Caki2 (cell line): ENCODE measurements around the gene PDLIM1. TPM values are rescaled to one million over a fixed set of nuclear protein-coding genes. Genes with fewer than 3 reads are reported as not detected.
A peak's percentile ranks its signal among the peaks of the same experiment; 100 is the strongest.
"Not testable (repeated sequence)": the region's sequence is repeated elsewhere in the genome, so short reads cannot be mapped to it uniquely, and the experiment has no call there.

Experiments used
- DNase-seq: peaks from one replicate; pipeline ENCODE4 v3.0.0-alpha.2; 2015; ENCODE audit warnings: low read depth
- in situ Hi-C: cut with HindIII; loops from 2 replicates; pipeline ENCODE4 v1.10.0; 2016; ENCODE audit warnings: low sequenced_read_pairs, low pct_unique_long_range_greater_than_20kb, mixed read lengths
- total RNA-seq: library from RNA; depleted of rRNA; stranded (reverse); fragments of >200 nt; shearing (Covaris generic); gene quantifications from 2 replicates; pipeline ENCODE4 v1.2.3, GENCODE V29; 2014; ENCODE audit warnings: low replicate concordance

Gene PDLIM1
- total RNA-seq, 1 experiment from 2014 or later: 14.8 TPM

DNA sequence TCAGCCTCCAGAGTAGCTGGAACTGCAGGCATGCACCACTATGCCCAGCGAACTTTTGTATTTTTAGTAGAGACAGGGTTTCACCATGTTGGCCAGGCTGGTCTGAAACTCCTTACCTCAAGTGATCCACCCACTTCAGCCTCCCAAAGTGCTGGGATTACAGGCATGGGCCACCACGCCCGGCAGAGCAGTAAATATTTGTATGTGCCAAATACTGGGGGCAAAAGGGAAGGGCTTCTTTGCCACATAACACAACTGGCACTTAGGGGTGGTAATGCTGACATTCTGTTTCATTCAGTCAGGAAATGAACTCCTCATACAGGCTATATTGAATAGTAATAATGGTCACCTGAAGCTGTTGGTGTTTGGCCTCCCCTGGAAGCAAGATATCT lies 55.1 kb downstream of the PDLIM1 start:
- DNase-seq: no peak
- in situ Hi-C loops: loop anchor here (25.0 kb wide), 1 partner anchor 127 kb away; no protein-coding TSS in a partner anchor

DNA sequence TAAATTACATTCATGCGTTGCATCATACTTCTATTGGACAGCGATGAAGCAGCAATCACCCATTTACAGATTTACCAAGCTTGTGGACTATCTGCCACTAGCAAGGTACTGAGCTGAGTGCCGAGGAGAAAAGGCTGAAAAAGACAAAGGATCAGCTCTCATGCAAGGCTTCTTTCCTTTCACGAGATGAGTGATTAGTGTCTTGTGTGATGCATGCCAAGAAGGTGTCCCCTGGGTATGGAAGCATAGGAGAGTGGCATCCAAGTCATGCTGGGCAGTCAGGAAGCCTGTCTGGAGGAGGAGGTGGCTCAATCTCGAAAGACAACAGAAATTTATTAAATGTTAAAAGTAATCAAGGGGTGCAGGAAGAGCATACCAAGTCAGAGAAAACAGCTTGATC lies 55.9 kb downstream of the PDLIM1 start:
- no peak for DNase-seq
- in situ Hi-C loops: loop anchor here (25.0 kb wide), 1 partner anchor 127 kb away; no protein-coding TSS in a partner anchor

DNA sequence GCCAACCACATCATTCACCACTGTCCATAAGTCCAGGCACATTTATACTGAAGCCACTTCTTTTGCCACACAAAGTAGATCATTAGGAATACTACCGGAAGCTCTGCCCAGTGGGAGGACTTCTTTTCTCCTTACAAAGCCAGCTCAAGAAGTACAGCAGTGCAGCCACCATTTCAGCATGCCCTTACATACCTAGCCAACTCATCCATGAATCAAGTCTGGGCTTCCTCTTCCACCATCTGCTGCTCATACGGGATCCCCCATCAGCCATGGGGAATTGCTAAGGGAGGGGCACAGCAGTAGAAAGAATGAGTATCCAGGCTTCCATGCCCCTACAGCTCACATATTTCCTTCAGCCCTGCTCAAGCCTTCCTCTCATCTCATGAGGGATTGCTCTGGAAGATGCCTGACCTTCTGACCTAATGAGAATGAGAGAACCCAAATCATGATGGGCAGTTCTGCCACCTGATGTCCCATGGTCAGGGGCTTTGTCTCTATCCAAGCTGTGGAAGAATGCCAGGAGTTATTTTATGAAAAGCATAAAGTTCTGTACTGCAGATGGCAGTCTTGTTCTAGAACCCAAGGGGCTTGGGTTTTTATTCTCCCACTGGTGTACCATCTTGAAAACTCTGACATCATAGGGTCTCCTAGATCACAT lies 57.3 kb downstream of the PDLIM1 start:
- in situ Hi-C loops: loop anchor here (25.0 kb wide), 1 partner anchor 129 kb away; no protein-coding TSS in a partner anchor
- no peak for DNase-seq

DNA sequence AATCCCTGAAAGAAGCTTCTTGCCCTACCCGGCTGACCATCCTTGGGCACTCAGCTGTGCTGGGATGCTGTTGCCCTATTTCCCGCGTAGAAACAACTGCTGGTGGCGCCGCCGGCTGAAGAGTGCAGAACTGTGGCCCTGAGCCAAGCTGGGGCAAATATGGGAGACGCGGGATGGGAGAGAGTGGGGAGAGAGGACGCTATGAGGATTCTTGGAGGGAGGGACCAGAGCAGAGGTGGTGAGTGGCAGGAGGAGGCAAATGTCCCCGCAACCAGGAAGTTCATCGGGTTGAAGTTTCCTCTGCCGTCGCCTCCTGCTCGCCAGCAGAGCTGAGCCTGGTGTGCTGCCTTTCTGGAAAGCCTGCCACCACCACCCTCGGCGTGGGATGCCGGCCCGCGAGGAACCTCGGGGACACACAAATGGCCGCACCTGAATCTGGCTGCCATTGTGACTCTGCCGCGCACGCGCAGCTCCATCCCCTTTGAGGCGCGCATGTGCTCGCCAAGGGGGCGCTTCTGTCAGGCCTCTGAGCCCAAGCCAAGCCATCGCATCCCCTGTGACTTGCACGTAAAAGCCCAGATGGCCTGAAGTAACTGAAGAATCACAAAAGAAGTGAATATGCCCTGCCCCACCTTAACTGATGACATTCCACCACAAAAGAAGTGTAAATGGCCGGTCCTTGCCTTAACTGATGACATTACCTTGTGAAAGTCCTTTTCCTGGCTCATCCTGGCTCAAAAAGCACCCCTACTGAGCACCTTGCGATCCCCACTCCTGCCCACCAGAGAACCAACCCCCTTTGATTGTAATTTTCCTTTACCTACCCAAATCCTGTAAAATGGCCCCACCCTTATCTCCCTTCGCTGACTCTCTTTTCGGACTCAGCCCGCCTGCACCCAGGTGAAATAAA lies 59.9 kb downstream of the PDLIM1 start:
- DNase-seq: not testable (repeated sequence)
- in situ Hi-C loops: loop anchor here (25.0 kb wide), 1 partner anchor 131 kb away; no protein-coding TSS in a partner anchor

DNA sequence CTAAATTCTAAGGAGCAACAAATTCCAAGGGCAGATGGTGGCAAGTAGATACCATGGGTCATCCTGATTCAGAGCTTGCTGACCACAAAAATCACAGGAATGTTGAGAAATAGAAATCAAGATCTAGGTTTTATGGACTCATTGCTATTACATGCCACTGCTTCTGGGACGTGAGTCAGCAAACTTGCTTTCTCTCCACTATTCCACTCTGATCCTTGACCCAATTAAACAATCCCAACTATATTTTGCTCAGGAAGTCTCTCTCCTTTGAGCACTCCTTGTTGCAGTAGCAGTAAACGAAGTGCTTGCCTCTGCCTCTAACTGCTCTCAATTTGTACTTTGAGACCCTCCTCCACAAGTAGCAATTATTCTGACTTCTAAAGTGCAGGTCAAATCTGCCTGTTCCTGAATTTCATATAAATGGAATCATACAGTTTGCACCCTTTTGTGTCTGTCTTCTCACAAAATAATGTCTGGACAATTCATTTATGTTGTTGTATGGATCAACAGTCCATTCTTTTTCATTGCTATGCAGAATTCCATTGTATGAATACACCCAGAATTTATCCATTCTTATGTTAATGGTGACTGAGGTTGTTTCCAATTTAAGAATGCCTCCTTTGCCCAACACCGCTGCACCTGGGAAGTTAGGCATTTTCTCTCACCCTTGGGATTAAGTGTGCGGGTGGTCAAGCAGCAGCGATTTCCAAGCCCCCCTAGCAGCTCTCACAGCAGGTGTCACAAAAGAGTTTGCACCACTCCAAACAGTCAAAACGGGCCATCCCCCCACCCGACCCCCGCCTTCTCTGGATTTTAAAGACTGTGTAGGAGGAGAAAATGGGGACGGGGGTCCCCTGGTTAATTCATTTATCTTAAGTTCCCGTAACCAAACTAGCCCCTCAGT lies 60.8 kb downstream of the PDLIM1 start:
- peak; percentile 94 for DNase-seq
- in situ Hi-C loops: loop anchor here (25.0 kb wide), 1 partner anchor 132 kb away; no protein-coding TSS in a partner anchor

DNA sequence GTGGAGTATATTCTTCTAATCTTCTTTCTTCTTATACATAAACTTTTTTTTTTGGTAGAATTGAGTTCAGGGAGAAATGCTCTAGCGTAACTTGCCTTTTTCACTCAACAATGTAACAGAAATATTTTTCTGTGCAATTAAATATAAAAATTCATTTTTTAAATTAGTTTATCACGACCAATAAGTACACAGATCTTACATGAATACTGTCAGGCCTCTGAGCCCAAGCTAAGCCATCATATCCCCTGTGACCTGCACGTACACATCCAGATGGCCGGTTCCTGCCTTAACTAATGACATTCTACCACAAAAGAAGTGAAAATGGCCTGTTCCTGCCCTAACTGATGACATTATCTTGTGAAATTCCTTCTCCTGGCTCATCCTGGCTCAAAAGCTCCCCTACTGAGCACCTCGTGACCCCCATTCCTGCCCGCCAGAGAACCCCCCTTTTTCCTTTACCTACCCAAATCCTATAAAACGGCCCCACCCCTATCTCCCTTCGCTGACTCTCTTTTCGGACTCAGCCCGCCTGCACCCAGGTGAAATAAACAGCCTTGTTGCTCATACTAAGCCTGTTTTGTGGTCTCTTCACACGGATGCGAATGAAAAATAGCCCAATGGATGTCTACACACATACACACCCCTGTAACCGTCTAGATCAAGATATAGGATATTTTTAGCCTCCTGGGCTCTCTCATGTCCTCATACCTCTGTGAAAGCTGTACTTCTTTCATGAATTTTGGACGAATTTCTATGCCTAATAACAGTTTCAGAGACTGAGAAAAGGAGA lies 61.7 kb downstream of the PDLIM1 start:
- not testable (repeated sequence) for DNase-seq
- in situ Hi-C loops: loop anchor here (25.0 kb wide), 1 partner anchor 133 kb away; no protein-coding TSS in a partner anchor

DNA sequence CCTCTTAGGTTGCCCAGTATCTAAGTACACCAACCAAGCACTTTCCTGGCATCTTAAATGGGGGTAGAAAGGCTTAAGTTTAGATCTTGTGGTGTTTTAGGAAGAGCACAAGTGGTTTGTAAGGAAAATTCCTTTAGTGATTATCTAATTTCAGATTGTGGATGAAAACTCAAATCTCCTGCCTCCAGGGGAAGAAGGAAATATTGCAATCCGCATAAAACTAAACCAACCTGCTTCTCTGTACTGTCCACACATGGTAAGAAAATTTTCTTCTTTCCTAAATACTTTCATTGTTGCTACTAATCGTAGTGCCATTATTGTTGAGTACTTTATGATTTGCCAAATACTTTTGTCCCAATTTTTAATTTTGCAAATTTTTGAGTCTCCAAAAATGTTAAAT lies 65.7 kb downstream of the PDLIM1 start:
- DNase-seq: no peak
- in situ Hi-C loops: loop anchor here (25.0 kb wide), 1 partner anchor 137 kb away; no protein-coding TSS in a partner anchor

DNA sequence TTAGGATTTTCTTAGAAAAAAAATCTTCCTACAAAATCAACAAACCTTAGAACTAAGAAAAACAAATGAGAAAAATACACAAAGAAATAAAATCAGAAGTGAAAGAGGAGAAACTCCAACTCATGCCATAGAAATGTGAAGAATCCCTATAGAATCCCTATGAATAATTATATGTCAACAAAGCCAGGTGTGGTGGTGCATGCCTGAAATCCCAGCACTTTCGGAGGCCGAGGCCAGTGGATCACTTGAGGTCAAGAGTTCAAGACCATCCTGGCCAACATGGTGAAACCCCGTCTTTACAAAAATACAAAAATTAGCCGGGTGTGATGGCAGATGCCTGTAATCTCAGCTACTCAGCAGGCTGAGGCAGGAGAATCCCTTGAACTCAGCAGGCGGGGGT lies 69.7 kb downstream of the PDLIM1 start:
- in situ Hi-C loops: no loop called here
- peak; percentile 78 for DNase-seq

DNA sequence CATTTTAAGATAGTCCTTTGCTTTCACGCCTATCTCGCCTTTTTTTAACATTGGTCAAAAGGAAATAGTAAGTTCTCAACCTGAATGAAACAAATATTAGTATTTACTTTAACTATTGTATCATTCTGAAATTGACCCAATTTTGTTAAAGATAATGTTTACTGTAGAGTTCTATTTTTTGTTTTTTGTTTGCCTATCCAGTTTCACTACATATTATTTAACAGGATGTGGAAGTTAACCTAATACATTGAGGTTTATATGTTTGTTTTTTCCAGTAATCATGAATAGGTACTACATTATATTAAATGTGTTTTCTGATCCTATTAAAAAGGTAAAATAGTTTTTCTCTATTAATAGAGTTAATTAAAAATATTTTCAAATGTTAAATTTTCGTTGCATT lies 70.3 kb downstream of the PDLIM1 start:
- no peak for DNase-seq
- in situ Hi-C loops: no loop called here

DNA sequence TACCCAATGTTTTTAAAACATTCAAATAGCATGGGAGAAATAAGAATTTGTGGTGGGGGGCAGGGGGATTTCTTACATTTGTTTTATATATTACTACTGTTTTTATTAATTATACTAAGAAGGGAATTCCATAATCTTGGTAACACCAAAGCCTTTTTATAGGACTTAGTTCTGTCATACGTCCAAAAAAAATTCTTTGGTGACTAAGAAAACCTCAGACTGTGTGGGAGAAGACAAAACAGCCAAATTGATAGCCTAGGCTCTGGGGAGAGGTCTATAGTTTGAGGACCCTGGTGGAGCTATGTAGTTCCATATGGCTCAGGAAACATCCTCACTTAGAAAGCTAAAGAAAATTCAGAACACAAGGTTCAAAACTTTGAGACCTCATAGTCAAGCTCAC lies 73.3 kb downstream of the PDLIM1 start:
- no peak for DNase-seq
- in situ Hi-C loops: no loop called here

DNA sequence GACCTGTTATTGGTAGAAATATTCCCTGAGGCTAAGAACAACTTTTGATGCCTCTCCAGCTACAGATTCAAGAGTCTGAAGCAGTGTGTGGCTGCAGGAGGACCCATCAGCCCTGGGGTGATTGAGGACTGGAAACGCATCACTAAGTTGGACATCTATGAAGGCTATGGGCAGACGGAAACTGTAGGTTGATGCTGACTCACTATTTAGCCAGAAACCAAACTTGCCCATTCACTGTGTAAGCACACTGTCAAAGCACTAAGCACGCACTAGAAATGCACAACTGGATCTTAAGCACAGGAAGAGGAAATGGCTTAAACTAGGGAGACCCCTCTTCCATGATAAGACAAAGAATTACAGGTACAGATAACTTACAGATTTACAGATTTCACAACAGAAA lies 76.0 kb downstream of the PDLIM1 start:
- peak; percentile 71 for DNase-seq
- in situ Hi-C loops: no loop called here

DNA sequence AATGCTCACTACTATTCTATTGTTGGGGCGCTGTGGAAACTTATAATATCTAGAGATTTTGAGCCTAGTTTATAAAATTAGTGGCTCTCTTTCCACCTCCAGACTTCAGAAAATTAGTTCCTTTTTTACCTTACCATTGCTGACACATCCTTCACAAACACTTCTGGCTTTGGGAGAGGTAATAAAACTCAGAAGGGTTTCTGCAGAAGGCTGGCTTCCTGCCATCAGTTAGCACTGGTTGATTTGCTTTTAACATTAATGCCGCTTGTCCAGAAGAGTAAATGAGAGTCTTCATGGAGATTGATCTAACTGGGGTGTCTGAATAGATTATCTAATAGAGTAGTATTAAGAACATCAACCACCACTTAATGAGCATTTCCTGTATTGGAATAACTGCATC lies 76.4 kb downstream of the PDLIM1 start:
- in situ Hi-C loops: no loop called here
- no peak for DNase-seq

DNA sequence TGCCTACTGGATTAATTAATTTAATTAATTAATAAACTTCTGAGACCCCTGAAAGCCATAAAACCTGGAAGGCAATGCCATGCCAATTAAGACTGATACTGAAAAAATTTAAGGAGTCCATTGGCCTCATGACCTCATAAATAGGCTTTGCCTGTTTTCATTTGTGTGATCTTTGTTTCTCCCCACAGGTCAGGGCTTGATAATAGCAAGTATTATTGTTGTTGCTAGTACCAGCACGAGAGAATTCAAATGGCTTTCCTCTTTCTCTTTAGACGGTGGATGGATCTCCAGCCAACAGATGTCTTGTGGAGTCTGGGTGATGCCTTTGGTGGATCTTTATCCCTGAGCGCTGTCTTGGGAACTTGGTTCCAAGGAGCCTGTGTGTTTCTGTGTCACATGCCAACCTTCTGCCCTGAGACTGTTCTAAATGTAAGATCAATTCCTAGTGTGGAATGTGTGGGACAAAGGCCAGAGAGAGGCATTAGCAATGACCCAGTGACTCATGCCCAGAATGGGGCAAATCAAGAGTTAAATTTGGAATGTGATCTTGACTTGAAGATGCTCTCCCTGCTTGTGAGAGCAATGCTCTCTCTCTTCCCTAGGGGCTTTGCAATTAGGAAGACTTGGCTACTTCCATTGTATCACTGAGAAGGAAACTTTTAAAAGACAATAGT lies 79.1 kb downstream of the PDLIM1 start:
- no peak for DNase-seq
- in situ Hi-C loops: no loop called here

DNA sequence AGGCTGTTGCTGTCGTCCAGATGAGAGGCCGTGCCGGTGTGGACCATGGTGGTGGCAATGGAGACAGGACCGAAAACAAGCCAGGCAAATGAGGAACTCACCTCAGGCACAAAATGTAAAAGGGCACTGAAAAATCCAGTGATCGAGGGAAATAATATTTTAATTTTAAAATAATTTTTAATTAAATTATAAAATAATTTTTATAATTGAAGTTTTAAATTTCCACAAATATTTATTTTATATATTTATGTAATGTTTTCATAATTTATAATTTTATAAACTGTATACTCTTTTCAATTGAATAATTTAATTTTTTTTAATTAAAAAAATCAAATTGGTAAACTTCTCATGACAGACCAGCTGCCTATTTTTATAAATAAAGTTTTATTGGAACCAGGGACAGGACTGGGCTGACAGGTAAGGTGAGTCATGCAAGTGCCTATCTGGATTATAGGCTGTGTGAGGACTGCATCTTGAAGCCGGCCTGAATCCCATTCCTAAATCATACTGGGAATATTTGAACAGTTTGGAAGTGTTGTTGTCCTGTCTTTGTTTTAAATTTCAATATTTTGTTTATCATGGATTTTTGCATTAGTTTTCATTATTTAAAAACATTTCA lies 81.2 kb downstream of the PDLIM1 start:
- in situ Hi-C loops: no loop called here

DNA sequence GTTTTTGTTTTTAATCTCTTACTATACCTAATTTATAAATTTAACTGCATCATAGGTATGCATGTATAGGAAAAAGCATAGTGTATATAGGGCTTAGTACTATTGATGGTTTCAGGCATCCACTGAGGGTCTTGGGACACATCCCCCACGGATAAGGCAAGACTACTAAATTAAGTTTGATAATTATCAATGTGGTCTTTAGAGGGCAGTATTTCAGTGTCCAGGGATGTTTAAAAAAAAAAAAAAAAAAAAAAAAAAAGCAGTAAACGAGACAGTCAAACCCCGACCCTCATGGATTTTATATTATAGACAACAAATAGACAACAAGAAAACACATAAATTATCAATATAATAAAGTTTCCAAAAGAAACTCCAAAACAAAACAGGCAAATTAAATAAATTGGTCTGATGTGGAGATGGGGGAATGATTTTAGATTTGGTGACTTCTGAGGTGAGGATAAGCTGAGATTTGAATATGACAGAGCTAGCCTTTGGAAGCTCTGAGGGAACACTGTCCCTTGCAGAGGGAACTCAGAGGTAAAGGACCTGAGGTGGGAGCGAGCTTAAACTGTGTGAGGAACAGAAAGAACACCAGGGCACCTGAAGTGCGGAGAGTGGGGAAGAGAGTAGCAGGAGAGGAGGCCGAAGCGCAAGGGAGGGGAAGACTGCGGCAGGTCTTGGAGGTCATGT lies 82.0 kb downstream of the PDLIM1 start:
- in situ Hi-C loops: no loop called here
- peak; percentile 45 for DNase-seq

More for the DNA sequence above, 81.2 kb downstream of the PDLIM1 start:
- DNase-seq: no peak

DNA sequence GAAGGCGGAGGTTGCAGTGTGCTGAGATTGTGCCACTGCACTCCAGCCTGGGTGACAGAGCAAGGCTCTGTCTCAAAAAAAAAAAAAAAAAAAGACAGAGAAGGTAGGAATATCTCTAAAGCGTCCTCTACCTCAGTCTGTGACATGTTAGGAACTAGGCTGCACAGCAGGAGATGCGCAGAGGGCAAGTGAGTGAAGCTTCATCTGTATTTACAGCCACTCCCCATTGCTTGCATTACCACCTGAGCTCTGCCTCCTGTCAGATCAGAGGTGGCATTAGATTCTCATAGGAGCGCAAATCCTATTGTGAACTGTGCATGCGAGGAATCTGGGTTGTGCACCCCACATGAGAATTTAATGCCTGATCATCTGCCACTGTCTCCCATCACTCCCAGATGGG lies 87.9 kb downstream of the PDLIM1 start:
- in situ Hi-C loops, DNase-seq: not testable (repeated sequence)
